ENCODE data around the gene RABGAP1L. TPM values are rescaled to one million over a fixed set of nuclear protein-coding genes. Genes with fewer than 3 reads are reported as not detected.

Gene RABGAP1L
- total RNA-seq, 1 donor from 2014 or later: 28.8 TPM

DNA sequence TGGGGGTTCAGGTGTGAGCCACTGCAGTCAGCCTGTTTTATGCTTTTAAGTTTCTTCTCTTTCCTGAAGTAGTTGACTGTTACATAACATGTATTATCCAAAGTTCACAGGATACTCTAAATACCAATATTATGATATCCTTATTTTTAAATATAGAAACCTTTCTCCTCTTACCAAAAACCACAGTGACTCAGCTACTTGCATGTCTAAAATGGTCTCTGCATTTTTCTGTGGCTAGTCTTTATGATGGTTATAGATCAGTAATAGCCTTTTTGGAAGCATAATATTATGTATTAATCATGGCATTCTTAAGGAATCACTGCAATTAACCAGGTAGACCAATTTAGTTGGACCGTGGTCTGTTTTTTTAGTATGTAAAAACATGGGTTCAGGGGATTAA, 629.7 kb downstream of the RABGAP1L start:
- Mint-ChIP-seq H3K27ac (no peak overlapping the region), H3K4me3 (ENCODE audit: low read depth) (no peak overlapping the region), H3K4me1 (ENCODE audit: low read depth) (peaks cover 14% of the 10 kb centered on the region), H3K36me3 (ENCODE audit: low read depth) (no peaks in the 10 kb centered on the region), H3K27me3 (ENCODE audit: low read depth) (peaks cover 2% of the 10 kb centered on the region), H3K9me3 (no peaks in the 10 kb centered on the region)
- no peak for DNase-seq (ENCODE audit: low spot score)
- intact Hi-C loops (cut with micrococcal nuclease): no loop called here

DNA sequence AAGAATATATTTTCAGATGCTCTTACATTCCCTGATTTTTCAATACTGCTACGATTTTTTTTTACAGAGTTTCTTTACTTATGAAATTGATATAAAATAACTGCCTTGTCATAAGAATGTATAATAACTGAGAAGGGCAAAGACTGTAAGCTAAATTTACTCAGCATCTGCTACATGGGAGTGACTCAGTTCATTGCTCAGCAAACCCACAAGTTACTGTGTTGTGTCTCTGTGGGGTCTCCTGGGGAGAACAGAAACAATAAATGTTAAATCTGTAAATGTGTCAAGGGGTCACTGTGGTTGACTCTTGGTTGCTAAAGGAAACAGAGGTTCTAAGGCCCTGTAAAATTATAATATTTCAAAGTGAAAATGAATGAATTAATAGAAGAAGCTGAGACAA, 630.1 kb downstream of the RABGAP1L start:
- intact Hi-C loops (cut with micrococcal nuclease): no loop called here
- Mint-ChIP-seq H3K4me3 (ENCODE audit: low read depth) (no peak overlapping the region), H3K36me3 (ENCODE audit: low read depth) (no peaks in the 10 kb centered on the region), H3K27ac (no peak overlapping the region), H3K4me1 (ENCODE audit: low read depth) (peaks cover 14% of the 10 kb centered on the region), H3K27me3 (ENCODE audit: low read depth) (peaks cover 2% of the 10 kb centered on the region), H3K9me3 (no peaks in the 10 kb centered on the region)
- no peak for DNase-seq (ENCODE audit: low spot score)

DNA sequence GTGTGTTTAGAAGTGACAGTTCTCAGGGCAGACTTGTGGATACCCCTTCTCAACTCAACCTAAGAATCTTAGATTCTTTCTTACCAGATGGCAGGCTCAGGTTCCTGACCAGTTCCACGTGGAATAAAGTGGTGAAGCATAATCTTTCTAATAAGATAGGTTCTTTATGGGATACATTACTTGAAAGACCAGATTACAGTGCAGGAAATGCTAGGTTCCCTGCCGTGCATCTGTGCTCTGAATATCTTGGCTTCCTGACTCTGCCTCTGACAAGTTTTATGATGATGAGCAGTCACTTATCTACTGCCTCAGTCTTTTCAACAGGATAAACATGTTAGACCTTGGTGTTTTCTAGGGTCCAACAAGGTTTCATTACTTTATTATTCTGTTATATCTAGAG, 632.5 kb downstream of the RABGAP1L start:
- Mint-ChIP-seq H3K27me3 (ENCODE audit: low read depth) (peaks cover under 1% of the 10 kb centered on the region), H3K4me1 (ENCODE audit: low read depth) (peaks cover 14% of the 10 kb centered on the region), H3K9me3 (no peaks in the 10 kb centered on the region), H3K4me3 (ENCODE audit: low read depth) (no peak overlapping the region), H3K36me3 (ENCODE audit: low read depth) (no peaks in the 10 kb centered on the region), H3K27ac (no peak overlapping the region)
- intact Hi-C loops (cut with micrococcal nuclease): no loop called here
- no peak for DNase-seq (ENCODE audit: low spot score)

DNA sequence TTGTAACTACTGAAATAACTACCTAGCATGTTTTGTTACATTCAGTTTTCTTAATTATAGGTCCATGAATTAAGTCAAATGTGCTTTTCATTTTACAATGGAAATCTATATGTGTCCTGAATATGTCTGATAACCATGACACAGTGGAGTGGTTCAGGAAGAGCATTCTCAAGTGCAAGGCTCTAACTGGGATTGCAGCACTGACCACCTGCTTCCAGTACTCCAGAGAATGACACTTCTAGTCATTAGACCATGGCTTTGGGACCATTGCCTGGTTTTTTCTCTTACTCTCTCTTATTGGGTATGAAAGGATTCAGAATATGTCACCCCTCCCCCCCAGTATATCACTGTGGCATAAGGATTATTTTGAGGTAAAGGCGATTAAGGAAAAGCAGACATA, 635.5 kb downstream of the RABGAP1L start:
- no peak overlapping the region for H3K4me3 Mint-ChIP-seq (ENCODE audit: low read depth)
- no peaks in the 10 kb centered on the region for H3K9me3 Mint-ChIP-seq
- intact Hi-C loops (cut with micrococcal nuclease): no loop called here
- H3K27me3 Mint-ChIP-seq (ENCODE audit: low read depth): no peaks in the 10 kb centered on the region
- H3K36me3 Mint-ChIP-seq (ENCODE audit: low read depth): no peaks in the 10 kb centered on the region
- no peak overlapping the region for H3K27ac Mint-ChIP-seq
- DNase-seq (ENCODE audit: low spot score): no peak
- peaks cover 8% of the 10 kb centered on the region for H3K4me1 Mint-ChIP-seq (ENCODE audit: low read depth)

DNA sequence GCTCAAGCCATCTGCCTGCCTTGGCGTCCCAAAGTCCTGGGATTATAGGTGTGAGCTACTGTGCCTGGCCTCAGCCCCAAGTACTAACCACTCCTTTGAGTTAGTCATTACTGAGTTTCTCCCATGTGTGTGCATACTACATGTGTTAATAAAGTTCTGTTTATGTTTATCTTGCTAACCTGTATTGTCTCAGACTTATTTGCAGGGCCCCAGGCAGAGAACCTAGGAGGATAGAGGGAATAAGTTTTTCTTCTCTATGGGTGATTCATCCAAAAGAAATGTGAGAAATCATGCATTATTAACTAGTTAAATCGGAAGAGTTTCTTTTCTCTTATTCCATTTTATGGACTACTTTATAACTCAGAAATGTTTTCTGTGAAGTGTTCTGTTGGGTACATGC, 636.5 kb downstream of the RABGAP1L start:
- H3K36me3 Mint-ChIP-seq (ENCODE audit: low read depth): no peaks in the 10 kb centered on the region
- no peak for DNase-seq (ENCODE audit: low spot score)
- H3K27me3 Mint-ChIP-seq (ENCODE audit: low read depth): no peaks in the 10 kb centered on the region
- intact Hi-C loops (cut with micrococcal nuclease): no loop called here
- no peak overlapping the region for H3K27ac Mint-ChIP-seq
- no peaks in the 10 kb centered on the region for H3K9me3 Mint-ChIP-seq
- no peak overlapping the region for H3K4me3 Mint-ChIP-seq (ENCODE audit: low read depth)
- H3K4me1 Mint-ChIP-seq (ENCODE audit: low read depth): peaks cover 6% of the 10 kb centered on the region

DNA sequence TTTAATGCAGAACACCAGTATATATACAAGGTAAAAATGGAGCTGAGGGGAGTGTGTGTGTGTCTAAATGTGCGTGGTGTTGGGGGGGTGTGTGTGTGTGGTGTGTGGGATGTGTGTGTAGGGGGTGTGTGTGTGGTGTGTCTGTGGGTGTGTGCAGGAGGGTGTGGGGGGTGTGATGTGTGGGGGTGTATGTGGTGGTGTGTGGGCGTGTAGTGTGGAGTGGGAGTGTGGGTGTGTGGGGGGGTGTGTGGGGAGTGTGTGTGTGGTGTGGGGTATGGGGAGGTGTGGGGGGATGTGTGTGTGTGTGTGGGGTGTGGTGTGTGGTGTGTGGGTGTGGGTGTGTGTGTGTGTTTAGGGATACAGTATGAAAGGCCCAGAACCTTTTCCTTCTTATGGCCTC, 638.1 kb downstream of the RABGAP1L start:
- no peak for DNase-seq (ENCODE audit: low spot score)
- Mint-ChIP-seq H3K27ac (no peak overlapping the region), H3K4me1 (ENCODE audit: low read depth) (peaks cover 2% of the 10 kb centered on the region), H3K9me3 (no peaks in the 10 kb centered on the region), H3K36me3 (ENCODE audit: low read depth) (no peaks in the 10 kb centered on the region), H3K4me3 (ENCODE audit: low read depth) (no peak overlapping the region), H3K27me3 (ENCODE audit: low read depth) (no peaks in the 10 kb centered on the region)
- intact Hi-C loops (cut with micrococcal nuclease): no loop called here

DNA sequence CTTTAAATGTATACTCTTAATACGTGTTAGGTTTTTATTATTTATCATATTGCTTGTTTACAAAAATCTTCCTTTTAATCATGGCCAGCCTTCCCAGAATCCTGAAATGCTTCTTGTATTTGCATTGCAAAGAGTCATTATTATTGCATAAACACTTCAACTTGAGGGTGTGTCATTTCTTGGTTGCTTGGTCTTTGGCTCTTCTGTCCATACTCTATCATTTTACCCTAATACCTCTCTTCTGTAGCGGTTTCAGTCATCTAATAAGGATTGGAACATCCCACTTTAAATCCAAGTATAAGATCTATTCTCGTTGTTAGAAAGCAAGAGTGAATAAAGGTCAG, 639.8 kb downstream of the RABGAP1L start:
- no peak overlapping the region for H3K4me3 Mint-ChIP-seq (ENCODE audit: low read depth)
- no peaks in the 10 kb centered on the region for H3K27me3 Mint-ChIP-seq (ENCODE audit: low read depth)
- peaks cover 2% of the 10 kb centered on the region for H3K4me1 Mint-ChIP-seq (ENCODE audit: low read depth)
- no peak overlapping the region for H3K27ac Mint-ChIP-seq
- no peak for DNase-seq (ENCODE audit: low spot score)
- H3K36me3 Mint-ChIP-seq (ENCODE audit: low read depth): no peaks in the 10 kb centered on the region
- no peaks in the 10 kb centered on the region for H3K9me3 Mint-ChIP-seq
- intact Hi-C loops (cut with micrococcal nuclease): loop anchor here (1.0 to 2.0 kb wide), 3 partner anchors 113 to 200 kb away; partner anchors contain the start of gene CACYBP

DNA sequence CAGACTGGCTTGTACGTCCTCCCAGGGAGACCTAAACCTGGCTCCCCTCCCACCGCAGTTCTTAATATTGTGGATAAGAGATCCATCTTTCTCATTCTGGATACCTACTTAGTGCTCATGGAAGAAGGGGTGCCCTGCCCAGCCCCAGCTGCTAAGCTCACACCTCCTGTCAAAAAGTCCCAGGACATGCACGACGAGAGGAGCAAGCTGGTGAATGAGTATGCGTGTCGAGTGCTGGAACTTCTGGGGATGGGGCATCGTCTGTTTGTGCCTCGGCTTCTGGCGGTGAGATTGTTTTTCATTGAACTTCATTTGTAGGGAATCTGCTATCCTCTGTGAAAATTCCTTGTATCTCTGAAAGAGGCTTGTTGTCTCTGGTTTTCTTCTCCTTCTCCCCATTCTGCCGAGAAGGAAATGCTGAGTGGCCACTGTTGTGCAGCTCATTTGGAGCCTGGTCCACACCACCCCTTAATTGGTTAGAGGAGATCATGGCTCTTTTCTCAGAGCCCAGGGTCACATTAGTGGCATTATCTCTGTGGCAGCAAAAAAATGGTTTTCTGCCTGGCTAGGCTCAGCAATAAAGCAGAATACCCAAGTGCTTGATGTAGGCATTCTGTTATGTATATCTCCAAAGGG, 641.0 kb downstream of the RABGAP1L start:
- H3K4me3 Mint-ChIP-seq (ENCODE audit: low read depth): no peak overlapping the region
- no peaks in the 10 kb centered on the region for H3K27me3 Mint-ChIP-seq (ENCODE audit: low read depth)
- DNase-seq (ENCODE audit: low spot score): peak; percentile 14
- intact Hi-C loops (cut with micrococcal nuclease): loop anchor here (2.0 kb wide), 1 partner anchor 14 kb away; no protein-coding TSS in a partner anchor
- no peaks in the 10 kb centered on the region for H3K9me3 Mint-ChIP-seq
- peaks cover 2% of the 10 kb centered on the region for H3K4me1 Mint-ChIP-seq (ENCODE audit: low read depth)
- no peak overlapping the region for H3K27ac Mint-ChIP-seq
- H3K36me3 Mint-ChIP-seq (ENCODE audit: low read depth): no peaks in the 10 kb centered on the region

DNA sequence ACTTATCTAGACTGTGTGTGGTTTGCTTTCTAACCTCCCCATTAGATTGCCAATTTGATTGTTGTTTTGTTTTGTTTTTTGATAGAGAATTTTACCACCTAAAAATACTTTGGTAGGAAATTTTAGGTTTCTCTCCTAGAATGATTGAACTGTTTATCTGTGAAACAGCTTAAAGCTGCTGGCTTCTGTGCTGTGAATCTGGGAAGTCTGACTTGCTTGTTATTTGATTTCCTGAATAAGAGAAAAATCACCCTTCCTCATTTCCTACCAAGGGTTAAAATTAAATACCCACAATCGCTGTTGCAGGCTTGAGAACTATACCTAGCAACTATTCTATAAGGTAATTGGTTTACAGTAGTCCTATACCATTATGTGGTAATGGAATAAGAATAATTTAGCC, 641.6 kb downstream of the RABGAP1L start:
- H3K9me3 Mint-ChIP-seq: no peaks in the 10 kb centered on the region
- intact Hi-C loops (cut with micrococcal nuclease): loop anchor here (2.0 kb wide), 1 partner anchor 14 kb away; no protein-coding TSS in a partner anchor
- H3K4me1 Mint-ChIP-seq (ENCODE audit: low read depth): peaks cover 2% of the 10 kb centered on the region
- H3K36me3 Mint-ChIP-seq (ENCODE audit: low read depth): no peaks in the 10 kb centered on the region
- H3K27ac Mint-ChIP-seq: no peak overlapping the region
- no peak for DNase-seq (ENCODE audit: low spot score)
- no peaks in the 10 kb centered on the region for H3K27me3 Mint-ChIP-seq (ENCODE audit: low read depth)
- H3K4me3 Mint-ChIP-seq (ENCODE audit: low read depth): no peak overlapping the region

DNA sequence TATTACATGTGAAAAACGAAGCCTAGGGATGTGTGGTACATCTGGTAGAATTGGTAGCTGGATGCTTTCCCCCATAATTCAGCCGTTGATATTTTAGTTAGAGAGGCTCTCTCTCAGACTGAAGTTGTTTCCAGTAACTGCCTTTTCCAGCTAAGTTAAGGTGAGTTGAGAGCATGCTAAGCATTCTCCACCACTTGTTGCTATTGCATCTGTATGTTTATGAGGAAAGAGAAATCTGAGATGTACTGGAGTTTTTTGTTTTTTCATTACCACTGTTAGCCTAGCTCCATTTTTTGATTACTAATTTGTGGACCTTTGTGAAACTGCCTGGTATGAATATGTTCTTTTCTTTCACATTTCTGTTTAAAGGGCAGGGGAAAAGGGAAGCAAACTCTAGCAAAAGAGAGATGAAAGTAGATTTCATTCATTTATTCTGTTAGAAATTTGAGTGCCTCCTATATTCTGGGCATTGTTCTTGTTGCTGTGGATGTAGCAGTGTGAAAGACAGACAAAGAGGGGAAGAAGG, 650.5 kb downstream of the RABGAP1L start:
- H3K36me3 Mint-ChIP-seq (ENCODE audit: low read depth): peaks cover under 1% of the 10 kb centered on the region
- H3K9me3 Mint-ChIP-seq: no peaks in the 10 kb centered on the region
- H3K27me3 Mint-ChIP-seq (ENCODE audit: low read depth): no peaks in the 10 kb centered on the region
- H3K4me1 Mint-ChIP-seq (ENCODE audit: low read depth): peaks cover 7% of the 10 kb centered on the region
- peak overlapping the region; percentile 48 for H3K27ac Mint-ChIP-seq
- no peak for DNase-seq (ENCODE audit: low spot score)
- intact Hi-C loops (cut with micrococcal nuclease): loop anchor here (2.0 kb wide), 1 partner anchor 155 kb away; no protein-coding TSS in a partner anchor
- no peak overlapping the region for H3K4me3 Mint-ChIP-seq (ENCODE audit: low read depth)

DNA sequence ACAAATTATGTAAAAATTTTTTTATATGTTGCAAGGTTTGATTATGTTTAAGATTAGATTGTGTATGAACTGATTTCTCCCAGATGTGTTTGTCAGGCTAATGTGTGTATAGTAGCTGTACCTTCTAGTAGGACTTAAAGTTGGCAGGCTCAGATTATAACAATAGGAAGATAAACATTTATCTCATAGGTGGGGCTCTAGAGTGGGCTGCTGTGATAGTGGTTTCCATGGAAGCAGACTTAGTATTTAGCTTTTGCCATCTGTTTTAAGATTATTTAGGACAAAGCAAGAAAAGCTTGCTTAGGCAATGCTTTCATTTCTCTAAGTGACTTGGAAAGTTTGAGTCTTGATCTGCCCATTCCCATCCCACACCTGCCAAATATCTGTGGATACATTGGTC, 652.7 kb downstream of the RABGAP1L start:
- Mint-ChIP-seq H3K27me3 (ENCODE audit: low read depth) (no peaks in the 10 kb centered on the region), H3K36me3 (ENCODE audit: low read depth) (peaks cover 3% of the 10 kb centered on the region), H3K4me3 (ENCODE audit: low read depth) (no peak overlapping the region), H3K9me3 (no peaks in the 10 kb centered on the region), H3K4me1 (ENCODE audit: low read depth) (peaks cover 11% of the 10 kb centered on the region), H3K27ac (no peak overlapping the region)
- intact Hi-C loops (cut with micrococcal nuclease): no loop called here
- no peak for DNase-seq (ENCODE audit: low spot score)

DNA sequence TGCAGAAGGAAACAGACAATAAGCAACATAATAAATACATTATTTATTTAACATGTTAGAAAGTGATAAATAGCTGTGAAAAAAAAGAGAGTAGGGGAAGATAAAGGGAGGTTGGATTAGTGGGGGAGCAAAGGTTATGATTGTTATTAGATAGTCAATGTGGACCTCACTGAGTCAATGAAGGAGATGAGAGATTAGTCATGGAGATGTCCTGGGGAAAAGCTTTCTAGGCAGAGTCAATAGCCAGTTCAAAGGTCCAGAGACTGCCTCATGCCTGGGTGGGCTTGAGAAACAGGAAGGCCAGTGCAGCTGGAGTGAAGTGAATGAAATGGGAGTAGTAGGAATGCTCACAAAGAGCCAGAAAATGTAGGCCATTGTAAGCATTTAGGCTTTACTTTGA, 653.3 kb downstream of the RABGAP1L start:
- no peaks in the 10 kb centered on the region for H3K27me3 Mint-ChIP-seq (ENCODE audit: low read depth)
- no peaks in the 10 kb centered on the region for H3K9me3 Mint-ChIP-seq
- H3K27ac Mint-ChIP-seq: no peak overlapping the region
- H3K36me3 Mint-ChIP-seq (ENCODE audit: low read depth): peaks cover 3% of the 10 kb centered on the region
- H3K4me3 Mint-ChIP-seq (ENCODE audit: low read depth): no peak overlapping the region
- DNase-seq (ENCODE audit: low spot score): no peak
- intact Hi-C loops (cut with micrococcal nuclease): no loop called here
- H3K4me1 Mint-ChIP-seq (ENCODE audit: low read depth): peaks cover 17% of the 10 kb centered on the region

DNA sequence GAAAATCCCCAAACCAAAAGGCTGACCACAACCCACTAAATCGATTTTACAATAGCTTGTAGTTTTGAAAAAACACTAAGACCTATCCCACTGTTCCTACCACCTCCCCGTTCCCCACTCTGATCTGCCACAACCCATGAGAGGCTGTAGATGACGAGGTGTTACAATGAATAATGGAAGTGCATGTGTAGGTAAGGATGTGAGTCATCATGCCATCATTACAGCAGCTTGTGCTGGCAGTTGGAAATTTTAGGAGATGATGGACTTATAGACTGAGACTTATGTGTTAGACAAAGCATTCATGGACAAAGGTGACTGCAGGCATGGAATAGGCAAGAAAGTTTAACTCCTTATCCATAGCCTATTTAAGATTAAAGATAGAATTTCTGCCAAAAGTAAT, 655.7 kb downstream of the RABGAP1L start:
- H3K36me3 Mint-ChIP-seq (ENCODE audit: low read depth): peaks cover 7% of the 10 kb centered on the region
- H3K9me3 Mint-ChIP-seq: no peaks in the 10 kb centered on the region
- no peak for DNase-seq (ENCODE audit: low spot score)
- no peaks in the 10 kb centered on the region for H3K27me3 Mint-ChIP-seq (ENCODE audit: low read depth)
- H3K27ac Mint-ChIP-seq: no peak overlapping the region
- peaks cover 25% of the 10 kb centered on the region for H3K4me1 Mint-ChIP-seq (ENCODE audit: low read depth)
- intact Hi-C loops (cut with micrococcal nuclease): loop anchor here (2.0 kb wide), 1 partner anchor 14 kb away; no protein-coding TSS in a partner anchor
- H3K4me3 Mint-ChIP-seq (ENCODE audit: low read depth): no peak overlapping the region

Data from activated T-helper 2 cell treated with anti-CD3 and anti-CD28 coated beads, Interferon-gamma antibody, Interleukin-2, Interleukin-4, amounts not matched to agents 10 μg/mL and 5 μg/mL and 100 μg/mL, durations not matched to agents 14 hours and 24 hours and 36 hours (primary cell).